PC-9 (cell line): ENCODE results near the gene NLN. TPM values are rescaled to one million over a fixed set of nuclear protein-coding genes. Genes with fewer than 3 reads are reported as not detected.
"Not testable (repeated sequence)": the region's sequence is repeated elsewhere in the genome, so short reads cannot be mapped to it uniquely, and the experiment has no call there.

Experiments
- BruUV-seq: library from RNA; stranded (reverse); fragments of 400-500 nt; replicated peaks from 2 replicates; lab custom pipeline; 2021; lab: Mats Ljungman, UMichigan
- CTCF ChIA-PET: fragments of 300-600 bp; sonication (Branson Sonifier 250); formaldehyde crosslinking; loops from one replicate; lab custom pipeline; 2022; ENCODE audit warnings: antibody characterized with exemption; lab: Charles Lee
- POLR2A ChIA-PET: fragments of 300-600 bp; sonication (Branson Sonifier 250); formaldehyde crosslinking; loops from one replicate; lab custom pipeline; 2022; ENCODE audit warnings: antibody characterized with exemption; ENCODE audit not compliant: unreplicated experiment; lab: Charles Lee
- DNase-seq, 2 experiments: peaks; one replicate each; pipeline versions ENCODE4 v3.0.0 to v3.0.0-alpha.2; 2015 to 2022; ENCODE audit warnings: mixed read lengths in 1 of 2
- H2AFZ ChIP-seq: fragments of 200-600 bp; sonication (generic); 2 replicates; pipeline ENCODE4 v1.8.1; 2017; ENCODE audit warnings: antibody characterized with exemption
- H3F3A ChIP-seq: fragments of 200-600 bp; sonication (generic); 2 replicates; pipeline ENCODE4 v1.8.1; 2017; ENCODE audit warnings: antibody characterized with exemption, mild to moderate bottlenecking, low read depth; ENCODE audit not compliant: insufficient read depth
- H3K27ac ChIP-seq: fragments of 200-600 bp; sonication (generic); 2 replicates; pipeline ENCODE4 v1.6.1; 2016; ENCODE audit warnings: mixed run types
- H3K27me3 ChIP-seq: fragments of 200-600 bp; sonication (generic); 2 replicates; pipeline ENCODE4 v1.6.1; 2016; ENCODE audit warnings: low read depth, mixed run types; ENCODE audit not compliant: insufficient read depth
- H3K36me3 ChIP-seq: fragments of 200-600 bp; sonication (generic); 2 replicates; pipeline ENCODE4 v1.6.1; 2016; ENCODE audit warnings: low read depth, mixed run types
- H3K4me1 ChIP-seq: fragments of 200-600 bp; sonication (generic); replicated peaks from 2 replicates; pipeline ENCODE4 v1.6.1; 2016; ENCODE audit warnings: mixed run types; ENCODE audit not compliant: insufficient read depth
- H3K4me2 ChIP-seq: fragments of 200-600 bp; sonication (generic); 2 replicates; pipeline ENCODE4 v1.6.1; 2017; ENCODE audit warnings: mixed run types
- H3K4me3 ChIP-seq: fragments of 200-600 bp; sonication (generic); 2 replicates; pipeline ENCODE4 v1.6.1; 2016; ENCODE audit warnings: mixed run types
- H3K79me2 ChIP-seq: fragments of 200-600 bp; sonication (generic); 2 replicates; pipeline ENCODE4 v1.6.1; 2017; ENCODE audit warnings: low read depth, mixed run types
- H3K9me2 ChIP-seq: fragments of 200-600 bp; sonication (generic); 2 replicates; pipeline ENCODE4 v1.8.1; 2017; ENCODE audit warnings: mild to moderate bottlenecking; ENCODE audit not compliant: insufficient read depth
- H3K9me3 ChIP-seq: fragments of 200-600 bp; sonication (generic); 2 replicates; pipeline ENCODE4 v1.8.1; 2016; ENCODE audit warnings: low read depth; ENCODE audit not compliant: insufficient read depth
- H4K20me1 ChIP-seq: fragments of 200-600 bp; sonication (generic); 2 replicates; pipeline ENCODE4 v1.8.1; 2017; ENCODE audit not compliant: insufficient read depth
- CTCF ChIP-seq: fragments of 200-600 bp; sonication (generic); conservative IDR thresholded peaks from 2 replicates; pipeline ENCODE4 v1.6.1; 2017; ENCODE audit warnings: mixed run types, antibody characterized with exemption, mild to moderate bottlenecking, moderate library complexity
- EZH2 ChIP-seq: fragments of 200-600 bp; sonication (generic); IDR thresholded peaks from 2 replicates; pipeline ENCODE4 v1.8.0; 2017; ENCODE audit warnings: antibody characterized with exemption, low read depth
- intact Hi-C: fragments of 100-400 bp; cut with micrococcal nuclease; formaldehyde crosslinking; loops from one replicate; pipeline ENCODE4 v1.10.0; 2022; ENCODE audit not compliant: unreplicated experiment
- total RNA-seq: library from RNA; stranded (reverse); gene quantifications from 2 replicates; pipeline ENCODE4 v1.2.3, GENCODE V29; 2021

Gene NLN
- total RNA-seq, 1 experiment from 2014 or later = 56.7 TPM

DNA sequence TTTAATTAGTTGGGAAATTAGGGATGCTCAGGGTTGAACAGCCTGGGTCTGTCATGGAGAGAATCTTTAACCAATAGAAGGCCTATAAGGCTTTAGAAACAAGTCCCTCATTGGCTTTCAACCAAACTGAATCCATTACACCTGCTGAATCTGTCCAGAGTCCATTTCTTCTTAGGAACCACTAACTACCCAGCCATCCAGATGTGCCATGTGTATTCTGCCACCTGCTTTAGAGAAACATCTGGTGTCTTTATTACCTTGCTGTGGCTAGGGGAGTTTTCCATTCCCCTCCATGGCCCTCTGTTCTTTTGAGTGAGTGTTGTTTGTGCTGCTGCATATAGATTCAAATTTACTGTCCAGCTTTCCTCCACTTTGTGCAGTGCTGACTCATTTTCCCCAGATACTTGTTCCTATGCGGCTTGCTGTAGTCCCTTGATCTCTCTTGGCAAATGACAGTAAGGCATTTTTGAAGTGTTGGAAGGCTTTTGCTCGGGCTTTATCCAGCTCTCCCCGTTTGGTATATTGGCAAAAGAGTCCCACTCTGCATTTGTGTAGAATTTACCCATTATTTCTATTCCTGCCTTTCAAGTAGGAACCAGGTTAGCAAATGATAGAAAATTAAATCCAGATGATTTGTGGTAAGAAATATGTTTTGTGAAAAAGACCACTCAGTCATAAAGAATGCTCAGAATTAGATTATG lies 54.6 kb downstream of the NLN start:
- no TSS peak for BruUV-seq
- peaks cover 7% of the 10 kb centered on the region for H3K36me3 ChIP-seq

DNA sequence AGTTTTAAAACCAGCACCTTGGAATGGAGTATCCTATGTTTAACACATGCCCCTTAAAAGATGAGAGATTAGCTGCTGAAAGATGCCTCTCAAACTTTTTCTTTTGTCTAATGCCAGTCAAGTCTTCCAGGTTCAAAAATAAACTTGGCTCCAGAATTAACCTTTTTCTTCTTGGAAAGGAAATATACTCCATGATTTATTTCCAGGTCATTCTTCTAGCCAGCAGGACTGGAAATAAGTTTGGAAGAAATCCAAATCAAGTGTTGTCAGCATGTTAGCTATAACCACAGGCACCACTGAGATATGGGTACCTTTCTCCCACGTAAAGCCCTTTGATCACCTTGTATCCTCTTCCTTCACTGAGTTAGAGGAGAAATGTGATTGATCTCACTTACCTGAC lies 56.1 kb downstream of the NLN start:
- DNase-seq = no peak
- Histone ChIP-seq H3K27me3 (no peaks in the 10 kb centered on the region), H3K4me3 (no peak overlapping the region), H4K20me1 (no peaks in the 10 kb centered on the region), H3K79me2 (no peaks in the 10 kb centered on the region), H3K9me2 (no peaks in the 10 kb centered on the region), H3K27ac (no peak overlapping the region), H2AFZ (no peak overlapping the region), H3F3A (no peaks in the 10 kb centered on the region), H3K9me3 (no peaks in the 10 kb centered on the region), H3K4me2 (no peak overlapping the region), H3K36me3 (peaks cover 7% of the 10 kb centered on the region), H3K4me1 (no peaks in the 10 kb centered on the region)
- intact Hi-C loops = no loop called here
- CTCF ChIA-PET = no interaction called here
- POLR2A ChIA-PET = interaction anchor here (0.6 kb wide), 2 partner anchors 67 to 211 kb away, joined by 3 to 13 read pairs; no protein-coding TSS in a partner anchor
- TF ChIP-seq CTCF = no peak
- TF ChIP-seq EZH2 = no peak
- no TSS peak for BruUV-seq

More for the DNA sequence above, 54.6 kb downstream of the NLN start:
- Histone ChIP-seq H3K9me2 (no peaks in the 10 kb centered on the region), H3K9me3 (no peaks in the 10 kb centered on the region), H3K27ac (no peak overlapping the region), H3K4me2 (no peak overlapping the region), H3K79me2 (no peaks in the 10 kb centered on the region), H3K4me1 (no peaks in the 10 kb centered on the region), H3K27me3 (no peaks in the 10 kb centered on the region), H3K4me3 (no peak overlapping the region), H3F3A (no peaks in the 10 kb centered on the region), H4K20me1 (no peaks in the 10 kb centered on the region), H2AFZ (no peak overlapping the region)
- TF ChIP-seq CTCF (no peak), EZH2 (no peak)
- intact Hi-C loops = no loop called here
- POLR2A ChIA-PET = no interaction called here
- CTCF ChIA-PET = no interaction called here
- DNase-seq = no peak

GRCh38 chr5:65779643-65780042 lies 57.6 kb downstream of the NLN start:
- Histone ChIP-seq H2AFZ (no peak overlapping the region), H3K9me3 (no peaks in the 10 kb centered on the region), H3F3A (no peaks in the 10 kb centered on the region), H3K4me3 (no peak overlapping the region), H3K4me2 (no peak overlapping the region), H3K9me2 (no peaks in the 10 kb centered on the region), H4K20me1 (no peaks in the 10 kb centered on the region), H3K79me2 (no peaks in the 10 kb centered on the region), H3K27me3 (no peaks in the 10 kb centered on the region), H3K27ac (no peak overlapping the region), H3K4me1 (no peaks in the 10 kb centered on the region), H3K36me3 (peaks cover 7% of the 10 kb centered on the region)
- ChIA-PET CTCF (no interaction called here), POLR2A (no interaction called here)
- BruUV-seq = no TSS peak
- TF ChIP-seq EZH2 (no peak), CTCF (no peak)
- DNase-seq = no peak
- intact Hi-C loops = no loop called here

- H3F3A ChIP-seq, intact Hi-C loops, H2AFZ ChIP-seq, H4K20me1 ChIP-seq, H3K4me1 ChIP-seq, H3K79me2 ChIP-seq, H3K4me2 ChIP-seq, DNase-seq, H3K9me2 ChIP-seq, H3K36me3 ChIP-seq, H3K27ac ChIP-seq, H3K27me3 ChIP-seq, H3K9me3 ChIP-seq, POLR2A ChIA-PET, BruUV-seq, H3K4me3 ChIP-seq, CTCF ChIA-PET: not testable (repeated sequence)
These were observed 66.3 kb downstream of the NLN start for GRCh38 chr5:65788296-65788695.
